Measurements from ENCODE around the gene ARPC5. TPM values are rescaled to one million over a fixed set of nuclear protein-coding genes. Genes with fewer than 3 reads are reported as not detected.
"Not testable (repeated sequence)": the region's sequence is repeated elsewhere in the genome, so short reads cannot be mapped to it uniquely, and the experiment has no call there.

ARPC5 gene
- total RNA-seq, 1 donor from 2014 or later = 181 TPM

- no peaks in the 10 kb centered on the region for H3K9me3 ChIP-seq
- intact Hi-C loops (cut with DNase I) = no loop called here
- H3K36me3 ChIP-seq = peaks cover 12% of the 10 kb centered on the region
- ATAC-seq (no peak), DNase-seq (no peak)
- H3K4me3 ChIP-seq = no peak overlapping the region
- no peaks in the 10 kb centered on the region for H3K27me3 ChIP-seq
- H3K27ac ChIP-seq = no peak overlapping the region
- TF ChIP-seq CTCF (IDR thresholded peaks at IDR 0.05) = no peak
- H3K4me1 ChIP-seq = peaks cover 18% of the 10 kb centered on the region
These were observed 15.3 kb downstream of the ARPC5 start for GRCh38 chr1:183620311-183620710.

GRCh38 chr1:183619781-183620180 lies 15.8 kb downstream of the ARPC5 start:
- ATAC-seq = no peak
- intact Hi-C loops (cut with DNase I) = no loop called here

GRCh38 chr1:183618202-183618601 lies 17.4 kb downstream of the ARPC5 start:
- peaks cover 14% of the 10 kb centered on the region for H3K4me1 ChIP-seq
- H3K27ac ChIP-seq; H3K9me3 ChIP-seq; H3K4me3 ChIP-seq; ATAC-seq; intact Hi-C loops (cut with DNase I); H3K36me3 ChIP-seq; H3K27me3 ChIP-seq; DNase-seq: not testable (repeated sequence)

More at GRCh38 chr1:183619781-183620180, 15.8 kb downstream of the ARPC5 start:
- Histone ChIP-seq H3K36me3 (peaks cover 7% of the 10 kb centered on the region), H3K27me3 (no peaks in the 10 kb centered on the region), H3K4me1 (peaks cover 14% of the 10 kb centered on the region), H3K27ac (no peak overlapping the region), H3K4me3 (no peak overlapping the region), H3K9me3 (no peaks in the 10 kb centered on the region)
- DNase-seq = no peak
- no peak for TF ChIP-seq CTCF (IDR thresholded peaks at IDR 0.05)

GRCh38 chr1:183612975-183613374 lies 22.6 kb downstream of the ARPC5 start:
- DNase-seq; H3K9me3 ChIP-seq; H3K36me3 ChIP-seq; ATAC-seq; H3K27me3 ChIP-seq; intact Hi-C loops (cut with DNase I); H3K27ac ChIP-seq; H3K4me3 ChIP-seq: not testable (repeated sequence)
- H3K4me1 ChIP-seq = peaks cover 25% of the 10 kb centered on the region

- intact Hi-C loops (cut with DNase I) = no loop called here
- peaks cover 25% of the 10 kb centered on the region for H3K4me1 ChIP-seq
- DNase-seq (no peak), ATAC-seq (no peak)
- H3K36me3 ChIP-seq = no peaks in the 10 kb centered on the region
- TF ChIP-seq CTCF (IDR thresholded peaks at IDR 0.05) = no peak
- no peaks in the 10 kb centered on the region for H3K9me3 ChIP-seq
- H3K27me3 ChIP-seq = no peaks in the 10 kb centered on the region
- no peak overlapping the region for H3K4me3 ChIP-seq
- no peak overlapping the region for H3K27ac ChIP-seq
These were observed 23.2 kb downstream of the ARPC5 start for GRCh38 chr1:183612407-183612806.

GRCh38 chr1:183611021-183611420 lies 24.6 kb downstream of the ARPC5 start:
- intact Hi-C loops (cut with DNase I) = no loop called here
- H3K4me1 ChIP-seq = peaks cover 29% of the 10 kb centered on the region
- no peaks in the 10 kb centered on the region for H3K27me3 ChIP-seq
- H3K9me3 ChIP-seq = no peaks in the 10 kb centered on the region
- no peak overlapping the region for H3K4me3 ChIP-seq
- no peaks in the 10 kb centered on the region for H3K36me3 ChIP-seq
- TF ChIP-seq CTCF (IDR thresholded peaks at IDR 0.05) = no peak
- no peak for DNase-seq
- no peak for ATAC-seq
- H3K27ac ChIP-seq = no peak overlapping the region

- Histone ChIP-seq H3K4me1 (peaks cover 29% of the 10 kb centered on the region), H3K27me3 (no peaks in the 10 kb centered on the region), H3K9me3 (no peaks in the 10 kb centered on the region), H3K36me3 (no peaks in the 10 kb centered on the region), H3K27ac (peak overlapping the region; percentile 59), H3K4me3 (no peak overlapping the region)
- ATAC-seq (peak; percentile 62), DNase-seq (no peak)
- TF ChIP-seq CTCF (IDR thresholded peaks at IDR 0.05) = no peak
- intact Hi-C loops (cut with DNase I) = no loop called here
These were observed 25.7 kb downstream of the ARPC5 start for GRCh38 chr1:183609759-183610452.
